Fibroblast of mammary gland (primary cell): Measurements from ENCODE around the gene HRNR.
A peak's percentile ranks its signal among the peaks of the same experiment; 100 is the strongest.
"Not testable (repeated sequence)": the region's sequence is repeated elsewhere in the genome, so short reads cannot be mapped to it uniquely, and the experiment has no call there.

ENCODE experiments used
- DNase-seq: peaks from one replicate; pipeline ENCODE4 v3.0.0-alpha.2; 2010; ENCODE audit warnings: low read depth
- H3K4me3 ChIP-seq: 2 replicates; pipeline ENCODE4 v1.5.1; 2011; ENCODE audit warnings: low read depth, mild to moderate bottlenecking, low read length, moderate library complexity; ENCODE audit not compliant: control insufficient read depth
- TF ChIP-seq, protein P1 (sequence below): conservative IDR thresholded peaks from 2 replicates; pipeline ENCODE4 v1.5.1; 2011; ENCODE audit warnings: low read depth, low read length, inconsistent platforms; ENCODE audit not compliant: control insufficient read depth, insufficient read depth

HRNR gene

DNA sequence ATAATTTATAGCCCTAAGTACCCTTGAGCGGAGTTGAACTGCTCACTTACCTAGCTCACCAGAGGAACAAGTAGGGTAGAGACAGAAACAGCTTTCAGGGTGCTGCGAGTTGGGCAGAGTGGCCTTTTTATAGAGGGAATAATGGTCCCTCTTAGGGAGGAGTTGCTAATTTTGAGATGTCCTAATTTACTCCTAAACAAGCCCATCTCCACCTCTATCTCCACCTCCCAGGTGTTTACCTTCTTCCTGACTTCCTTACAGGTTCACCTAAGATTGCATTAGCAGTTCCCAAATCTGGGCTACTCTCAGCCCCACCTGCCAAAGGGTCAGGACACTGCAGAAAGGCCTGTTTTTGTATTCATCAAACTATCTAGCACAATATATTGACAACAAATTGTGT lies at the start of gene HRNR:
Gene HRNR (minus strand): TSS at position 101 of the 400 bp plus-strand sequence. CDS start 940 bp downstream, outside the sequence.
- TF ChIP-seq, protein P1, sequence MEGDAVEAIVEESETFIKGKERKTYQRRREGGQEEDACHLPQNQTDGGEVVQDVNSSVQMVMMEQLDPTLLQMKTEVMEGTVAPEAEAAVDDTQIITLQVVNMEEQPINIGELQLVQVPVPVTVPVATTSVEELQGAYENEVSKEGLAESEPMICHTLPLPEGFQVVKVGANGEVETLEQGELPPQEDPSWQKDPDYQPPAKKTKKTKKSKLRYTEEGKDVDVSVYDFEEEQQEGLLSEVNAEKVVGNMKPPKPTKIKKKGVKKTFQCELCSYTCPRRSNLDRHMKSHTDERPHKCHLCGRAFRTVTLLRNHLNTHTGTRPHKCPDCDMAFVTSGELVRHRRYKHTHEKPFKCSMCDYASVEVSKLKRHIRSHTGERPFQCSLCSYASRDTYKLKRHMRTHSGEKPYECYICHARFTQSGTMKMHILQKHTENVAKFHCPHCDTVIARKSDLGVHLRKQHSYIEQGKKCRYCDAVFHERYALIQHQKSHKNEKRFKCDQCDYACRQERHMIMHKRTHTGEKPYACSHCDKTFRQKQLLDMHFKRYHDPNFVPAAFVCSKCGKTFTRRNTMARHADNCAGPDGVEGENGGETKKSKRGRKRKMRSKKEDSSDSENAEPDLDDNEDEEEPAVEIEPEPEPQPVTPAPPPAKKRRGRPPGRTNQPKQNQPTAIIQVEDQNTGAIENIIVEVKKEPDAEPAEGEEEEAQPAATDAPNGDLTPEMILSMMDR, result no peak
- no peak for DNase-seq
- no peak within 1 kb of the TSS for H3K4me3 ChIP-seq

DNA sequence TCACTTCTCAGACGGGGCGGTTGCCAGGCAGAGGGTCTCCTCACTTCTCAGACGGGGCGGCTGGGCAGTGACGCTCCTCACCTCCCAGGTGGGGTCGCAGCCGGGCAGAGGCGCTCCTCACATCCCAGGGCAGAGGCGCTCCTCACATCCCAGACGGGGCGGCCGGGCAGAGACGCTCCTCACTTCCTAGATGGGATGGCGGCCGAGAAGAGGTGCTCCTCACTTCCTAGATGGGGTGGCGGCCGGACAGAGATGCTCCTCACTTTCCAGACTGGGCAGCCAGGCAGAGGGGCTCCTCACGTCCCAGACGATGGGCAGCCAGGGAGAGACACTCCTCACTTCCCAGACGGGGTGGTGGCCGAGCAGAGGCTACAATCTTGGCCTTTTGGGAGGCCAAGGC lies 32.4 kb upstream of the HRNR start:
- not testable (repeated sequence) for H3K4me3 ChIP-seq, DNase-seq

DNA sequence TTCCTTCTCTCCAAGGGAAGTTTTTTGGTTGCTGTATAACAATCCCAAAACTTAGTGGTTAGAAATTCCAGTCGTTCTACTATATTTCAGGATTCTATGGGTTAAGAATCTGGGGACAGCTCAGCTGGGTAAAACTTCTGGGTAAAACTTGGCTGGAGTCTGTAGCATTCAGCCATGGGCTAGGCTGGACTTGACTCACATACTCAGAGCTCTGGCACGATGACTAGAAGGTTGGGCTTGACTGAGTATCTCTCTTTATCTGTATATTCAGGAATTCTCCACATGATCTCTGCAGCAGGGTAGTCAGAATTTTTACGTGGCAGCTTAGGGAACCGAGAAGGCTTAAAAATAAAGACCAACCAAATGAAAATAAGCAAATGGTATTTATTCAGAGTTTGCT lies 28.2 kb upstream of the HRNR start:
- DNase-seq, result peak; percentile 8
- TF ChIP-seq, protein P1, result no peak

DNA sequence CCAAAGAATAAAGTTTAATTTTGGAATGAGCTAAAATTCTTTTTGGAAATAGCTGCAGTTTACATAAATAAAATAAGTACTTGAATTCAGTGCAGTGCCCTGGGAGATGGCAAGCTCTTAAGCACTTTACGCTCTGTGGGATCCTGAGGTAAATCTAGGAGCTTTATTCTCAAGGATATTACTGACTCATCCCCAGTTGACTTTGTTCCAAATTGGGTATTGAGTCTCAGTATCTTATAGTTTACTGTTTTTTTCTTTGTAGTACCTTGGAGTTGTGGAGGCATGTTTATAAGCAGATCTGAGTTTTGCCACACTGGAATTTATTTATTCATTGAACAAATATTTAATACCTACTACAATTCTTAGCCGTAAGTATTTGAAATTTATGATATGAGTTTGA lies 27.4 kb upstream of the HRNR start:
- TF ChIP-seq, protein P1, result no peak
- H3K4me3 ChIP-seq, result no peak overlapping the region
- DNase-seq, result peak; percentile 41

More for the DNA sequence above, 28.2 kb upstream of the HRNR start:
- H3K4me3 ChIP-seq, result no peak overlapping the region

DNA sequence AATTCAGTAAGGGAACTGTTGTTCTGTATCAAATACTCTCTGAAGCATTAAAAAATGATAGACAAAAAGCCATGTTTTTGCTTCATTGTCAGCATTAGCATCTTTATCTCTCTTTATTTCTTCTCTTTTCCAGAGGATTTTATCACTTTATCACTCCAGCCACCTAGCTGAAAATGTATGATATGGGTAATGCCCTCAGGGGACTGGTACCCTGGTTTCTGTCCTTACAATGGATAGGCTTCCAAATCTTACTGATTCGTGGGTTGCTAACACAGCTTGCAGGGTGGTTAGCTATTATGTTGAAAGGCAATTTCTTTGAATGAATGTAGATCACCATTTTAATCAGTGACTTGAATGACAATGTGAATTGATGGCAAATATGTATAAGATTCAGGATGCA lies 23.3 kb upstream of the HRNR start:
- TF ChIP-seq, protein P1, result no peak
- H3K4me3 ChIP-seq, result no peak overlapping the region
- DNase-seq, result no peak

DNA sequence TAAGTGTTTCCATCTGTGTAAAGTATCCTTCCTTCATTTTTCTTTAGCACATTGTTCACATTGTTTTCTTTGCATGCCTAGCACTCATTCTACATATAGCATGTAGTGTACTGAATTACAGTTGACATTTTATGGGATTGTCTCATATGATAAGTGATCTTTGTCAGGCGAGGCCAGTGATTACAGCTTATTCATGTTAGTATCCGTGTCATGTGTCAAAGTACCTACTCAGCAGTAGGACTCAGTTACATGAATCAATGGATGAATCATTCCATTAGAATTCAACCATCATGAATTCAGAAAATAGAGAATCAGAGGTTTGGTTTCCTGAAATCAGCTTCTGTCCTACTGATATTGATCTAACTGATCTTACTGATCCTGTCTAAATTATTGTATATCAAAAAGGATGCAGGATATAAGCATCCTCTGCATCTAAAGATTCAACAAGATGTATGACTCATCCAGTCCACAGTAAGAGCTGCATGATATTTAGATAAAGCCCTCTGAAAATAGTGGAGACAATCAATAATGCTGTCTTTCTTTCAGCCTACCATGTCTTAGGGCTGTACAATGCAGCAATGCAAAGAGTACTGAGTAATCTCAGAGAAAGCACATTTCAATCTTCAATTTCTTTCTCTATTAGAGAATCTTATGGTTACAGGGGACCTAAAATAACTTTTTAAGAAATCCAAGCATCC lies 20.7 kb upstream of the HRNR start:
- TF ChIP-seq, protein P1, result no peak
- peak; percentile 56 for DNase-seq
- no peak overlapping the region for H3K4me3 ChIP-seq

DNA sequence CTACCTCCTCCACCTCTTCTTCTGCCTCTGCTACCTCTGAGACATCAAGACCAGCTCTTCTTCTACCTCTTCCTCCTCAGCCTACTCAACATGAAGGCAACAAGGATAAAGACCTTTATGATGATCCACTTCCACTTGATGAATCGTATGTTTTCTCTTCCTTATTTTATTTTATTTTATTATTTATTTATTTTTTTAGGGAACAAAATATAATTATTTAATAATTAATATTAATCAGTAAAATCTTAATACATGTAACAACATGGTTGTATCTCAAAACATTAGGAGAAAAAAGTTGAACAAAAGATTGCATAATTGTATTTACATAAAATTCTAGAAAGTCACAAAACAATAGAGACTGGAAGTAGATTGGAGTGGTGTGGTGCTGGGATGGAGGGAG lies 13.1 kb upstream of the HRNR start:
- TF ChIP-seq, protein P1, result no peak
- no peak overlapping the region for H3K4me3 ChIP-seq
- no peak for DNase-seq
